Measurements from ENCODE around the gene CEP295NL. TPM values are rescaled to one million over a fixed set of nuclear protein-coding genes. Genes with fewer than 3 reads are reported as not detected.
A peak's percentile ranks its signal among the peaks of the same experiment; 100 is the strongest.

The CEP295NL gene
- total and polyA plus RNA-seq, 2 of the 13 experiments (the other 11 are each of a cell fraction or from before 2014, with no cell fraction given): not detected

DNA sequence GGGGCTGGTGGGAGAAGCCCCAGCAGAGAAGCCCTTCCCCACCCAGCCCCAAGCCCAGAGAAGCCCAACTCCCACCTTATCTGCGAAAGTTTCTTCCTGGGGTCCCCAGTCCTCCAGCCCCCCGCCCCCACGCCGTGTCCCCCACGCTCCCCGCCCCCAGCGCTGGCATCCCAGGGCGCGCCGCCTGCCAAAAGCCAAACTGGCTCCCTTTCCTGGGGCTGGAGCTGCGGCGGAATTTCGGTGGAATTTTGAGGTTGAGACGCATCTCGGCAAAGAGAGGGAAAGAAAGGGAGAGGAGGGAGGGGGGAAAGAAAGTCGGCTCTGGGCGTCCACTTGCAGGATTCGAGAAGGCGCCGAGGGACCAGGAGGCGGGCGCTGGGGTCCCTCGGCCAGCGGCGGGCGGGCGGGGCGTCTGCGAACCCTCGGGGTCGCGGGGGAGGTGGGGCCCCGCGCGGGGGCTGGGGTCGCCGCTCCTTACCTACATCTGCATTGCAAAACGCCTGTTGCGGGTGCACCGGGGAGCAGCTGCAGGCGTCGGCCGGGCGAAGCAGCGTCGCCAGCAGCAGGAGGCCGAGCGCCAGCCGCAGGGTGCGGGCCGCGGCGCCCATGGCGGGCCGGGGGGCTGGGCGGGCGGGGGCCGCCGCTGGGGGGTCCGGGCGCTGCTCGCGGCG is 21.6 kb upstream of the CEP295NL start:
- CTCF ChIA-PET (ENCODE audit: low intra/inter-chr PET ratio, low total read pairs): interaction anchor here (0.6 kb wide), 1 partner anchor 59 kb away, joined by 3 read pairs; no protein-coding TSS in a partner anchor
- ATAC-seq (no peak), FAIRE-seq (no peak), DNase-seq (ENCODE audit: low spot score) (no peak)
- Histone ChIP-seq H3K27me3 (ENCODE audit: control insufficient read depth in 1 of 2, insufficient read depth in 2 of 2, low read length in 2 of 2) (peaks cover 5 to 26% of the 10 kb centered on the region in 2 experiments; a peak in 3 of 5 replicates), H3K9ac (ENCODE audit: insufficient read depth, low read depth, low read length) (peak overlapping the region; percentile 51; the same call in 1 of the 2 replicates), H3K4me1 (ENCODE audit: insufficient read depth, low read length) (peaks cover 49% of the 10 kb centered on the region), H3K79me2 (ENCODE audit: insufficient read depth, low read length) (no peaks in the 10 kb centered on the region), H4K20me1 (ENCODE audit: insufficient read depth, low read length) (no peaks in the 10 kb centered on the region), H3K9me3 (ENCODE audit: low read length) (no peaks in the 10 kb centered on the region), H2AFZ (ENCODE audit: low read length) (no peak overlapping the region), H3K27ac (ENCODE audit: extremely low read length, insufficient read depth, low read length) (no peak overlapping the region), H3K4me2 (ENCODE audit: low read depth, low read length) (peak overlapping the region; percentile 83), H3K4me3 (replicated peaks in 1 of 3; ENCODE audit: insufficient read depth in 1 of 3, low read depth in 2 of 3, low read length in 3 of 3) (peak overlapping the region; percentile 53 to 78 (median 71); a peak in 5 of 6 replicates), H3K36me3 (replicated peaks in 1 of 2; ENCODE audit: control insufficient read depth in 1 of 2, insufficient read depth in 2 of 2, low read length in 2 of 2) (no peaks in the 10 kb centered on the region)
- WGBS (ENCODE audit: low lambda C conversion rate): 19% methylated on average over 28 of the region's 64 CpGs
- POLR2A ChIA-PET: interaction anchor here (2.8 kb wide), 1 partner anchor 9 kb away, joined by 10 read pairs; no protein-coding TSS in a partner anchor
- in situ Hi-C loops (cut with HindIII; ENCODE audit: extremely low pct_ligation_motif_present, low pct_unique_long_range_greater_than_20kb) (no loop called here), intact Hi-C loops (cut with micrococcal nuclease; ENCODE audit: unreplicated experiment) (loop anchor here (5.0 kb wide), 2 partner anchors 38 to 782 kb away; no protein-coding TSS in a partner anchor)
- BruUV-seq (replicated peaks): no TSS peak
- TF ChIP-seq, protein P1, sequence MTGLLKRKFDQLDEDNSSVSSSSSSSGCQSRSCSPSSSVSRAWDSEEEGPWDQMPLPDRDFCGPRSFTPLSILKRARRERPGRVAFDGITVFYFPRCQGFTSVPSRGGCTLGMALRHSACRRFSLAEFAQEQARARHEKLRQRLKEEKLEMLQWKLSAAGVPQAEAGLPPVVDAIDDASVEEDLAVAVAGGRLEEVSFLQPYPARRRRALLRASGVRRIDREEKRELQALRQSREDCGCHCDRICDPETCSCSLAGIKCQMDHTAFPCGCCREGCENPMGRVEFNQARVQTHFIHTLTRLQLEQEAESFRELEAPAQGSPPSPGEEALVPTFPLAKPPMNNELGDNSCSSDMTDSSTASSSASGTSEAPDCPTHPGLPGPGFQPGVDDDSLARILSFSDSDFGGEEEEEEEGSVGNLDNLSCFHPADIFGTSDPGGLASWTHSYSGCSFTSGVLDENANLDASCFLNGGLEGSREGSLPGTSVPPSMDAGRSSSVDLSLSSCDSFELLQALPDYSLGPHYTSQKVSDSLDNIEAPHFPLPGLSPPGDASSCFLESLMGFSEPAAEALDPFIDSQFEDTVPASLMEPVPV (CRISPR knock-in tag; IDR thresholded peaks at IDR 0.05): no peak
- peak; percentile 16; the same call in 1 of the 2 replicates for TF ChIP-seq ZNF232 (CRISPR knock-in tag; IDR thresholded peaks at IDR 0.05; ENCODE audit: borderline replicate concordance)
- TF ChIP-seq, protein P2, sequence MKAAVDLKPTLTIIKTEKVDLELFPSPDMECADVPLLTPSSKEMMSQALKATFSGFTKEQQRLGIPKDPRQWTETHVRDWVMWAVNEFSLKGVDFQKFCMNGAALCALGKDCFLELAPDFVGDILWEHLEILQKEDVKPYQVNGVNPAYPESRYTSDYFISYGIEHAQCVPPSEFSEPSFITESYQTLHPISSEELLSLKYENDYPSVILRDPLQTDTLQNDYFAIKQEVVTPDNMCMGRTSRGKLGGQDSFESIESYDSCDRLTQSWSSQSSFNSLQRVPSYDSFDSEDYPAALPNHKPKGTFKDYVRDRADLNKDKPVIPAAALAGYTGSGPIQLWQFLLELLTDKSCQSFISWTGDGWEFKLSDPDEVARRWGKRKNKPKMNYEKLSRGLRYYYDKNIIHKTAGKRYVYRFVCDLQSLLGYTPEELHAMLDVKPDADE (CRISPR knock-in tag; IDR thresholded peaks at IDR 0.05): 0 out of 2 replicates have a peak, but pooled peaks have one; percentile 56
- TF ChIP-seq KLF6 (CRISPR knock-in tag; IDR thresholded peaks at IDR 0.05): no peak
- TF ChIP-seq KMT2B (CRISPR knock-in tag; IDR thresholded peaks at IDR 0.05): no peak
- TF ChIP-seq, protein P3, sequence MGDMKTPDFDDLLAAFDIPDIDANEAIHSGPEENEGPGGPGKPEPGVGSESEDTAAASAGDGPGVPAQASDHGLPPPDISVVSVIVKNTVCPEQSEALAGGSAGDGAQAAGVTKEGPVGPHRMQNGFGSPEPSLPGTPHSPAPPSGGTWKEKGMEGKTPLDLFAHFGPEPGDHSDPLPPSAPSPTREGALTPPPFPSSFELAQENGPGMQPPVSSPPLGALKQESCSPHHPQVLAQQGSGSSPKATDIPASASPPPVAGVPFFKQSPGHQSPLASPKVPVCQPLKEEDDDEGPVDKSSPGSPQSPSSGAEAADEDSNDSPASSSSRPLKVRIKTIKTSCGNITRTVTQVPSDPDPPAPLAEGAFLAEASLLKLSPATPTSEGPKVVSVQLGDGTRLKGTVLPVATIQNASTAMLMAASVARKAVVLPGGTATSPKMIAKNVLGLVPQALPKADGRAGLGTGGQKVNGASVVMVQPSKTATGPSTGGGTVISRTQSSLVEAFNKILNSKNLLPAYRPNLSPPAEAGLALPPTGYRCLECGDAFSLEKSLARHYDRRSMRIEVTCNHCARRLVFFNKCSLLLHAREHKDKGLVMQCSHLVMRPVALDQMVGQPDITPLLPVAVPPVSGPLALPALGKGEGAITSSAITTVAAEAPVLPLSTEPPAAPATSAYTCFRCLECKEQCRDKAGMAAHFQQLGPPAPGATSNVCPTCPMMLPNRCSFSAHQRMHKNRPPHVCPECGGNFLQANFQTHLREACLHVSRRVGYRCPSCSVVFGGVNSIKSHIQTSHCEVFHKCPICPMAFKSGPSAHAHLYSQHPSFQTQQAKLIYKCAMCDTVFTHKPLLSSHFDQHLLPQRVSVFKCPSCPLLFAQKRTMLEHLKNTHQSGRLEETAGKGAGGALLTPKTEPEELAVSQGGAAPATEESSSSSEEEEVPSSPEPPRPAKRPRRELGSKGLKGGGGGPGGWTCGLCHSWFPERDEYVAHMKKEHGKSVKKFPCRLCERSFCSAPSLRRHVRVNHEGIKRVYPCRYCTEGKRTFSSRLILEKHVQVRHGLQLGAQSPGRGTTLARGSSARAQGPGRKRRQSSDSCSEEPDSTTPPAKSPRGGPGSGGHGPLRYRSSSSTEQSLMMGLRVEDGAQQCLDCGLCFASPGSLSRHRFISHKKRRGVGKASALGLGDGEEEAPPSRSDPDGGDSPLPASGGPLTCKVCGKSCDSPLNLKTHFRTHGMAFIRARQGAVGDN (CRISPR knock-in tag; IDR thresholded peaks at IDR 0.05): no peak; the same call in 1 of the 2 replicates
- peak; percentile 21; the same call in 1 of the 2 replicates for TF ChIP-seq HOXA5 (CRISPR knock-in tag; IDR thresholded peaks at IDR 0.05)
- TF ChIP-seq SALL1 (CRISPR knock-in tag; IDR thresholded peaks at IDR 0.05): 0 out of 2 replicates have a peak, but pooled peaks have one; percentile 31
- no peak for TF ChIP-seq POLR2AphosphoS5 (IDR thresholded peaks at IDR 0.05; ENCODE audit: low read depth, low read length)
- TF ChIP-seq, protein P4, sequence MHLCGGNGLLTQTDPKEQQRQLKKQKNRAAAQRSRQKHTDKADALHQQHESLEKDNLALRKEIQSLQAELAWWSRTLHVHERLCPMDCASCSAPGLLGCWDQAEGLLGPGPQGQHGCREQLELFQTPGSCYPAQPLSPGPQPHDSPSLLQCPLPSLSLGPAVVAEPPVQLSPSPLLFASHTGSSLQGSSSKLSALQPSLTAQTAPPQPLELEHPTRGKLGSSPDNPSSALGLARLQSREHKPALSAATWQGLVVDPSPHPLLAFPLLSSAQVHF (CRISPR knock-in tag; IDR thresholded peaks at IDR 0.05): 0 out of 2 replicates have a peak, but pooled peaks have one; percentile 36
- TF ChIP-seq HDAC1 (CRISPR knock-in tag; IDR thresholded peaks at IDR 0.05): 0 out of 2 replicates have a peak, but pooled peaks have one; percentile 16
- no peak for TF ChIP-seq TRIM24 (CRISPR knock-in tag; IDR thresholded peaks at IDR 0.05)
- TF ChIP-seq MIER3 (CRISPR knock-in tag; IDR thresholded peaks at IDR 0.05; ENCODE audit: borderline replicate concordance): no peak
- TF ChIP-seq, protein P5, sequence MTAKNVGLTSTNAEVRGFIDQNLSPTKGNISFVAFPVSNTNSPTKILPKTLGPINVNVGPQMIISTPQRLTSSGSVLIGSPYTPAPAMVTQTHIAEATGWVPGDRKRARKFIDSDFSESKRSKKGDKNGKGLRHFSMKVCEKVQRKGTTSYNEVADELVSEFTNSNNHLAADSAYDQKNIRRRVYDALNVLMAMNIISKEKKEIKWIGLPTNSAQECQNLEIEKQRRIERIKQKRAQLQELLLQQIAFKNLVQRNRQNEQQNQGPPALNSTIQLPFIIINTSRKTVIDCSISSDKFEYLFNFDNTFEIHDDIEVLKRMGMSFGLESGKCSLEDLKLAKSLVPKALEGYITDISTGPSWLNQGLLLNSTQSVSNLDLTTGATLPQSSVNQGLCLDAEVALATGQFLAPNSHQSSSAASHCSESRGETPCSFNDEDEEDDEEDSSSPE (CRISPR knock-in tag; IDR thresholded peaks at IDR 0.05): 0 out of 2 replicates have a peak, but pooled peaks have one; percentile 31

Data from HepG2 (cell line).